ENCODE data around the gene CAPG. TPM values are rescaled to one million over a fixed set of nuclear protein-coding genes. Genes with fewer than 3 reads are reported as not detected.

CAPG gene
- polyA plus RNA-seq, 1 donor from 2014 or later, result not detected

- no peak overlapping the region for H3K4me3 ChIP-seq (ENCODE audit: low read length)
- no peaks in the 10 kb centered on the region for H3K9me3 ChIP-seq (ENCODE audit: low read length)
- H3K9ac ChIP-seq (ENCODE audit: low read length), result no peak overlapping the region
- H3K79me2 ChIP-seq (replicated peaks; ENCODE audit: insufficient read depth, low read length), result no peaks in the 10 kb centered on the region
- H3F3A ChIP-seq (ENCODE audit: insufficient read depth, low read length, poor library complexity, severe bottlenecking), result no peaks in the 10 kb centered on the region
- no peak overlapping the region for H3K27ac ChIP-seq (ENCODE audit: low read length)
- no peaks in the 10 kb centered on the region for H3K27me3 ChIP-seq (ENCODE audit: insufficient read depth, low read depth, low read length)
- H4K20me1 ChIP-seq (ENCODE audit: insufficient read depth), result no peaks in the 10 kb centered on the region
- no peaks in the 10 kb centered on the region for H3K36me3 ChIP-seq (ENCODE audit: insufficient read depth, low read length)
- no peak overlapping the region for H3K4me2 ChIP-seq (ENCODE audit: low read length)
- no peak overlapping the region for H2AFZ ChIP-seq (ENCODE audit: low read depth, low read length)
- H3K9me2 ChIP-seq (ENCODE audit: insufficient read depth, low read length), result no peaks in the 10 kb centered on the region
- TF ChIP-seq SMC3 (conservative IDR thresholded peaks at IDR 0.05; ENCODE audit: poor library complexity) (no peak), REST (IDR thresholded peaks at IDR 0.05; ENCODE audit: borderline replicate concordance) (no peak), POLR2AphosphoS5 (IDR thresholded peaks at IDR 0.05) (no peak), EZH2 (IDR thresholded peaks at IDR 0.05; ENCODE audit: borderline replicate concordance, insufficient read depth, low read length, poor library complexity, severe bottlenecking) (no peak), RAD21 (conservative IDR thresholded peaks at IDR 0.05) (no peak), EP300 (conservative IDR thresholded peaks at IDR 0.05; ENCODE audit: poor library complexity, severe bottlenecking) (no peak), TAF1 (IDR thresholded peaks at IDR 0.05; ENCODE audit: low read depth) (no peak), MXI1 (conservative IDR thresholded peaks at IDR 0.05; ENCODE audit: poor library complexity, severe bottlenecking) (no peak)
Observed at GRCh38 chr2:85378257-85378656, 31.9 kb downstream of the CAPG start.

- no peak overlapping the region for H3K4me2 ChIP-seq (ENCODE audit: low read length)
- H3K36me3 ChIP-seq (ENCODE audit: insufficient read depth, low read length), result no peaks in the 10 kb centered on the region
- TF ChIP-seq MXI1 (conservative IDR thresholded peaks at IDR 0.05; ENCODE audit: poor library complexity, severe bottlenecking) (no peak), RAD21 (conservative IDR thresholded peaks at IDR 0.05) (no peak), POLR2AphosphoS5 (IDR thresholded peaks at IDR 0.05) (no peak), EP300 (conservative IDR thresholded peaks at IDR 0.05; ENCODE audit: poor library complexity, severe bottlenecking) (no peak), TAF1 (IDR thresholded peaks at IDR 0.05; ENCODE audit: low read depth) (no peak), SMC3 (conservative IDR thresholded peaks at IDR 0.05; ENCODE audit: poor library complexity) (no peak), EZH2 (IDR thresholded peaks at IDR 0.05; ENCODE audit: borderline replicate concordance, insufficient read depth, low read length, poor library complexity, severe bottlenecking) (no peak), CTCF (IDR thresholded peaks at IDR 0.05; ENCODE audit: poor library complexity, severe bottlenecking) (no peak), REST (IDR thresholded peaks at IDR 0.05; ENCODE audit: borderline replicate concordance) (no peak)
Observed at GRCh38 chr2:85377083-85377482, 33.1 kb downstream of the CAPG start.

More at GRCh38 chr2:85377083-85377482, 33.1 kb downstream of the CAPG start:
- no peaks in the 10 kb centered on the region for H4K20me1 ChIP-seq (ENCODE audit: insufficient read depth)
- H3K4me3 ChIP-seq (ENCODE audit: low read length), result no peak overlapping the region
- H3F3A ChIP-seq (ENCODE audit: insufficient read depth, low read length, poor library complexity, severe bottlenecking), result no peaks in the 10 kb centered on the region
- H3K79me2 ChIP-seq (replicated peaks; ENCODE audit: insufficient read depth, low read length), result no peaks in the 10 kb centered on the region
- no peak overlapping the region for H2AFZ ChIP-seq (ENCODE audit: low read depth, low read length)
- no peaks in the 10 kb centered on the region for H3K9me2 ChIP-seq (ENCODE audit: insufficient read depth, low read length)
- no peaks in the 10 kb centered on the region for H3K9me3 ChIP-seq (ENCODE audit: low read length)
- no peak overlapping the region for H3K9ac ChIP-seq (ENCODE audit: low read length)
- no peaks in the 10 kb centered on the region for H3K27me3 ChIP-seq (ENCODE audit: insufficient read depth, low read depth, low read length)
- H3K27ac ChIP-seq (ENCODE audit: low read length), result no peak overlapping the region
